ENCODE data around the gene PFDN2. TPM values are rescaled to one million over a fixed set of nuclear protein-coding genes. Genes with fewer than 3 reads are reported as not detected.
A peak's percentile ranks its signal among the peaks of the same experiment; 100 is the strongest.

The PFDN2 gene
- polyA plus RNA-seq, 1 experiment = 101 TPM

DNA sequence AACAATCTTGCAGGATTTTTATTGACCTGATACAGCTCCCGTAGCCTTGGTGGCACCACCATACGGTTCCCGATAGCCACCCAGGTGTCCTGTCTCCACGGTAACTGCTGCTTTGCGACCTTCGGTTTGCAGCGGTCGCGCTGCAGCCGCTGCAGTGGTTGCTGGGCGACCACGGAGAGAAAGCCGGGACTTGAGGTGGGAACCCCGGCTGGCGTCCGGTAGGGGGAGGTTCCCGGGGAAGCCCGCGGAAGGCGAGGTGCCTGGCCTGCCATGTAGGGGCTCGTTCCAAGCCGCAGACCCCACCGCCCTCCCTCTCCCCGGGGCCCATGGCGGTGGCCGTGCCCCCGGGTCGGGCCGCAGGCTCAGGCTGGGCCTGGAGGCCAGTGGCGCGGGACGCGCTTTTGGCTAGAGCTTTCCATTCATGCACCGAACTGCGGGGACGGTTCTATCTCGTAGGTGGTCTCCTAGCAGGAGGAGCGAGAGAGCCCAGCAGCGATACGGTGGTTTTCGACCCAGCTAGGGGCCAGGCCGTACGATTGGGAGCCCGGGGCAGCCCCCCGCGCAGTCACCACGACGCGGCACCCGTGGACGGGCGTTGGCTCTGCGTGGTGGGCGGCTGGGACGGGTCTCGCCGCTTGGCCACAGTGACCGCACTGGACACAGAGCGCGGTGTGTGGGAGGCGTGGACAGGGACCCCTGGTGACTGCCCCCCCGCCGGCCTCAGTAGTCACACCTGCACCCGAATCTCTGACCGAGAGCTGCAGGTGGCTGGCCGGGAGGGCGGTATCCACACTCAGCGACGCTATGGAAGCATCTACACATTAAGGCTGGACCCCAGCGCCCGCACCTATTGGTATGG is 19.4 kb downstream of the PFDN2 start, which contains the start of gene KLHDC9:
Gene KLHDC9 (plus strand): TSS at position 152 of the 859 bp plus-strand sequence. CDS start 175 bp downstream, at position 327.
- no peak; the same call in 1 of the 2 replicates for TF ChIP-seq CTCF (IDR thresholded peaks at IDR 0.05; ENCODE audit: low read depth, low read length)
- Histone ChIP-seq H3K9me3 (ENCODE audit: control insufficient read depth, insufficient read depth, low read length) (no peaks in the 10 kb centered on the region), H3K27ac (ENCODE audit: low read depth, low read length) (peak within 1 kb of the TSS; percentile 11), H3K27me3 (ENCODE audit: control insufficient read depth, insufficient read depth, low read length) (peaks cover 2% of the 10 kb centered on the region), H3K4me3 (ENCODE audit: low read depth, low read length) (peak within 1 kb of the TSS; percentile 52)
- POLR2A ChIA-PET = interaction anchor here (0.6 to 1.5 kb wide), 6 partner anchors 9 to 101 kb away, joined by 3 to 7 read pairs (median 4); partner anchors contain the start of genes DEDD, NECTIN4 and USF1
- CTCF ChIA-PET = interaction anchor here (0.6 to 5.6 kb wide), 21 partner anchors 10 to 929 kb away, joined by 3 to 80 read pairs (median 6); partner anchors contain the start of genes ARHGAP30, F11R, PPOX and USF1
- no peak for DNase-seq (ENCODE audit: low read depth, low spot score)

DNA sequence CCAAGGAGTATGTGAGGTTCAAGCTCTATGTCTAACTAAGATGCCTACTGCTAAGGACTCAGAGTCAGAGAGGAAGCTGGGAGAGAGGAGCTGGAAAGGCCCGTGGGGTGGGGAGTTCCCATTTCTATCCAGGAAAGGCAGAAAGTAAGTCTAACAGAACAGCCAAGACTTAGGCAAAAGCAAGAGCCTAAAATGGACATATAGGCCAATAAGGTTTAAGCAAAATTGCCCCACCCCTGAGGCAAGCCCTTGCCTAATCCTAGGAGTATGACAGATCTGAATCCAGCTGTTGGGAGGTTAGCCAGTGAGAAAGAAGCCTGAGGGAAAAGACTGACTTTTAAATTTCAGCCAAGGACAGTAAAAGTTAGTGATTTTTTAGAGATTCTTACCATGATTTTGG is 21.3 kb downstream of the PFDN2 start:
- TF ChIP-seq CTCF (IDR thresholded peaks at IDR 0.05; ENCODE audit: low read depth, low read length) = no peak
- Histone ChIP-seq H3K4me3 (ENCODE audit: low read depth, low read length) (no peak overlapping the region), H3K27me3 (ENCODE audit: control insufficient read depth, insufficient read depth, low read length) (peaks cover 2% of the 10 kb centered on the region), H3K27ac (ENCODE audit: low read depth, low read length) (peak overlapping the region; percentile 11), H3K9me3 (ENCODE audit: control insufficient read depth, insufficient read depth, low read length) (no peaks in the 10 kb centered on the region)
- CTCF ChIA-PET = interaction anchor here (0.6 to 5.6 kb wide), 16 partner anchors 8 to 166 kb away, joined by 3 to 80 read pairs (median 10); partner anchors contain the start of genes ARHGAP30, NECTIN4, NIT1 and PFDN2
- DNase-seq (ENCODE audit: low read depth, low spot score) = no peak
- POLR2A ChIA-PET = interaction anchor here (1.0 kb wide), 1 partner anchor 99 kb away, joined by 3 read pairs; no protein-coding TSS in a partner anchor

- ChIA-PET POLR2A (no interaction called here), CTCF (interaction anchor here (0.9 to 5.6 kb wide), 8 partner anchors 9 to 106 kb away, joined by 3 to 80 read pairs (median 29); partner anchors contain the start of genes ARHGAP30 and USF1)
- no peak for TF ChIP-seq CTCF (IDR thresholded peaks at IDR 0.05; ENCODE audit: low read depth, low read length)
- Histone ChIP-seq H3K4me3 (ENCODE audit: low read depth, low read length) (no peak overlapping the region), H3K27ac (ENCODE audit: low read depth, low read length) (no peak overlapping the region), H3K27me3 (ENCODE audit: control insufficient read depth, insufficient read depth, low read length) (peaks cover 2% of the 10 kb centered on the region), H3K9me3 (ENCODE audit: control insufficient read depth, insufficient read depth, low read length) (no peaks in the 10 kb centered on the region)
- DNase-seq (ENCODE audit: low read depth, low spot score) = no peak
These were observed 21.8 kb downstream of the PFDN2 start for GRCh38 chr1:161096015-161096414.

DNA sequence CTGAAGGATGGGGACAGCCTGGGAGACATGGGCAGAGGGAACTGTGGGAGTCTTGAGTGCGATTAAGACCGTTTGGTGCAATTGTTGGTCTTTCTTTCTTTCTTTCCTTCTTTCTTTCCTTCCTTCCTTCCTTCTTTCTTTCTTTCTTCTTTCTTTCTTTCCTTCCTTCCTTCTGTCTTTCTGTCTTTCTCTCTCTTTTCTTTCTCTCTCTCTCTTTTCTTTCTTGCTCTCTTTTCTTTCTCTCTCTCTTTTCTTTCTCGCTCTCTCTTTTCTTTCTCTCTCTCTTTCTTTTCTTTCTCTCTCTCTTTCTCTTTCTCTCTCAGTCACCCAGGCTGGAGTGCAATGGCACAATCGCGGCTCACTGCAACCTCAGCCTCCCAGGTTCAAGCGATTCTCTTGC is 22.6 kb downstream of the PFDN2 start:
- peaks cover 2% of the 10 kb centered on the region for H3K27me3 ChIP-seq (ENCODE audit: control insufficient read depth, insufficient read depth, low read length)
- no peak overlapping the region for H3K27ac ChIP-seq (ENCODE audit: low read depth, low read length)
- no peak overlapping the region for H3K4me3 ChIP-seq (ENCODE audit: low read depth, low read length)
- ChIA-PET CTCF (interaction anchor here (5.6 kb wide), 1 partner anchor 98 kb away, joined by 80 read pairs; no protein-coding TSS in a partner anchor), POLR2A (interaction anchor here (1.3 kb wide), 1 partner anchor 50 kb away, joined by 4 read pairs; the partner anchor contains the start of gene USF1)
- H3K9me3 ChIP-seq (ENCODE audit: control insufficient read depth, insufficient read depth, low read length) = no peaks in the 10 kb centered on the region
- TF ChIP-seq CTCF (IDR thresholded peaks at IDR 0.05; ENCODE audit: low read depth, low read length) = no peak
- DNase-seq (ENCODE audit: low read depth, low spot score) = no peak

Measured in AG04450 (cell line).